GM12878 (cell line): ENCODE measurements around the gene HAND1. TPM values are rescaled to one million over a fixed set of nuclear protein-coding genes. Genes with fewer than 3 reads are reported as not detected.

ENCODE experiments used
- ATAC-seq: fragments of 200-7000 bp; cut with Tn5 transposase; 3 replicates; pipeline ENCODE4 v1.9.1; 2020; ENCODE audit warnings: mild to moderate bottlenecking, moderate library complexity
- BruUV-seq: library from RNA; stranded (reverse); fragments of 400-500 nt; replicated peaks from 2 replicates; lab custom pipeline; 2021; lab: Mats Ljungman, UMichigan
- CTCF ChIA-PET: fragments of 300-600 bp; sonication (Branson Sonifier 250); formaldehyde crosslinking; extraction: SDS; loops from one replicate; lab custom pipeline; 2021; ENCODE audit warnings: inconsistent platforms; lab: Yijun Ruan, JAX
- POLR2A ChIA-PET: fragments of 350-600 bp; formaldehyde crosslinking; extraction: SDS; loops from one replicate; lab custom pipeline; 2021; ENCODE audit warnings: inconsistent platforms; lab: Charles Lee
- RAD21 ChIA-PET: fragments of 300-600 bp; sonication (Branson Sonifier 250); formaldehyde crosslinking; loops from one replicate; lab custom pipeline; 2023; ENCODE audit warnings: antibody characterized with exemption; ENCODE audit not compliant: unreplicated experiment; lab: Charles Lee
- SMC1A ChIA-PET: fragments of 300-600 bp; sonication (Branson Sonifier 250); formaldehyde crosslinking; loops from one replicate; lab custom pipeline; 2023; ENCODE audit not compliant: unreplicated experiment, uncharacterized antibody; lab: Charles Lee
- DNase-seq: peaks from one replicate; pipeline ENCODE4 v3.0.0-alpha.2; 2011; ENCODE audit warnings: low read depth, low spot score
- FAIRE-seq: peaks from 3 replicates; lab custom pipeline; 2011; peaks lifted over from hg19 to GRCh38; lab: Jason Lieb, UNC
- H2AFZ ChIP-seq: 2 replicates; pipeline ENCODE4 v1.6.0; 2011; ENCODE audit warnings: low read depth, low read length, control low read depth; ENCODE audit not compliant: control insufficient read depth
- H3K27ac ChIP-seq: 2 replicates; pipeline ENCODE4 v1.5.1; 2011; ENCODE audit warnings: control low read depth; ENCODE audit not compliant: control insufficient read depth, insufficient read depth
- H3K27me3 ChIP-seq, 2 experiments: replicated peaks in 1 of 2; 2 replicates each; pipeline versions ENCODE4 v1.6.0 to v1.6.1; 2011; ENCODE audit warnings: low read length in 1 of 2; ENCODE audit not compliant: control insufficient read depth in 2 of 2, insufficient read depth in 2 of 2
- H3K36me3 ChIP-seq, 2 experiments: 2 replicates each; pipeline ENCODE4 v1.5.1; 2011; ENCODE audit warnings: low read length in 1 of 2; ENCODE audit not compliant: control insufficient read depth in 2 of 2, insufficient read depth in 2 of 2
- H3K4me1 ChIP-seq: 2 replicates; pipeline ENCODE4 v1.6.1; 2011; ENCODE audit warnings: mild to moderate bottlenecking, low read length, moderate library complexity, mixed read lengths; ENCODE audit not compliant: control insufficient read depth, insufficient read depth
- H3K4me2 ChIP-seq: 2 replicates; pipeline ENCODE4 v1.6.0; 2011; ENCODE audit warnings: control low read depth; ENCODE audit not compliant: control insufficient read depth, insufficient read depth
- H3K4me3 ChIP-seq: fragments of 200-600 bp; sonication (generic); 2 replicates; pipeline ENCODE4 v1.5.1; 2016
- H3K79me2 ChIP-seq: 2 replicates; pipeline ENCODE4 v1.6.0; 2011; ENCODE audit warnings: low read length; ENCODE audit not compliant: control insufficient read depth, insufficient read depth
- H3K9ac ChIP-seq: 2 replicates; pipeline ENCODE4 v1.8.0; 2011; ENCODE audit warnings: low read length, control low read depth, mixed read lengths; ENCODE audit not compliant: control insufficient read depth, insufficient read depth
- H3K9me3 ChIP-seq: replicated peaks from 3 replicates; pipeline ENCODE4 v1.5.1; 2011; ENCODE audit warnings: mild to moderate bottlenecking, low read length; ENCODE audit not compliant: control insufficient read depth, insufficient read depth
- H4K20me1 ChIP-seq: 2 replicates; pipeline ENCODE4 v1.6.0; 2011; ENCODE audit not compliant: control insufficient read depth, insufficient read depth
- E4F1 ChIP-seq: fragments of 450-650 bp; IDR thresholded peaks from 2 replicates; pipeline ENCODE4 v1.6.1; 2018; ENCODE audit warnings: borderline replicate concordance, mild to moderate bottlenecking; ENCODE audit not compliant: partially characterized antibody
- EGR1 ChIP-seq, 2 experiments: IDR thresholded peaks; 1 replicate in 1 of 2; 2 replicates in 1 of 2; pipeline ENCODE4 v1.6.1; 2011 to 2012; ENCODE audit warnings: low read depth in 2 of 2, low read length in 2 of 2, borderline replicate concordance in 1 of 2, mild to moderate bottlenecking in 1 of 2, moderate library complexity in 1 of 2
- EP300 ChIP-seq, 2 experiments: fragments of 150-350 bp in 1 of 2; IDR thresholded peaks; 2 replicates each; pipeline ENCODE4 v1.6.1; 2011 to 2012; ENCODE audit warnings: low read depth in 2 of 2, low read length in 2 of 2, borderline replicate concordance in 1 of 2, improper control_type of control experiment in 1 of 2, inconsistent platforms in 1 of 2; ENCODE audit not compliant: control insufficient read depth in 1 of 2
- ETV6 ChIP-seq, 2 experiments: fragments of 450-650 bp in 1 of 2; IDR thresholded peaks in 1 of 2; conservative IDR thresholded peaks in 1 of 2; 2 replicates each; pipeline ENCODE4 v1.6.1; 2014; ENCODE audit warnings: antibody characterized with exemption in 1 of 2, borderline replicate concordance in 1 of 2, low read depth in 1 of 2, mild to moderate bottlenecking in 1 of 2, moderate library complexity in 1 of 2
- HCFC1 ChIP-seq: fragments of 150-350 bp; IDR thresholded peaks from 2 replicates; pipeline ENCODE4 v1.6.1; 2014; ENCODE audit warnings: low read length
- HDAC2 ChIP-seq: fragments of 200-600 bp; sonication (generic); IDR thresholded peaks from 2 replicates; pipeline ENCODE4 v1.6.1; 2017
- HSF1 ChIP-seq: fragments of 150-350 bp; IDR thresholded peaks from 2 replicates; pipeline ENCODE4 v1.6.1; 2014; ENCODE audit warnings: mild to moderate bottlenecking, low read depth, low read length
- SP1 ChIP-seq: IDR thresholded peaks from one replicate; pipeline ENCODE4 v1.6.1; 2011; ENCODE audit warnings: low read depth, low read length
- SRF ChIP-seq, 2 experiments: IDR thresholded peaks; 2 replicates each; pipeline ENCODE4 v1.6.1; 2011; ENCODE audit warnings: low read depth in 2 of 2, low read length in 2 of 2, mild to moderate bottlenecking in 1 of 2, moderate library complexity in 1 of 2
- ZNF687 ChIP-seq: fragments of 450-650 bp; IDR thresholded peaks from 2 replicates; pipeline ENCODE4 v1.6.1; 2017; ENCODE audit warnings: mild to moderate bottlenecking, moderate library complexity
- WGBS: methylation state at CpG from one replicate; pipeline ENCODE4 v1.1.6; 2016; ENCODE audit warnings: low lambda C conversion rate; ENCODE audit not compliant: insufficient replicate concordance, insufficient coverage; ENCODE audit errors: missing lambda C conversion rate; 5-methylcytosine and 5-hydroxymethylcytosine counted together
- in situ Hi-C: fragments of 300-500 bp; cut with MboI; formaldehyde crosslinking; loops from 9 replicates; pipeline ENCODE4 v1.14.3; 2018; ENCODE audit warnings: mixed read lengths
- intact Hi-C: fragments of 100-400 bp; cut with micrococcal nuclease; formaldehyde crosslinking; loops from one replicate; pipeline ENCODE4 v1.14.2; 2022; ENCODE audit not compliant: unreplicated experiment
- polyA plus RNA-seq, 11 experiments: library from polyadenylated mRNA; depleted of rRNA in 4 of 11; unstranded in 6 of 11; stranded (reverse) in 5 of 11; fragments of >200 nt; fragmentation: Nextera tagmentation in 4 of 11; fragmentation: Illumina TruSeq in 1 of 11; extraction: Ambion mirVana in 4 of 11; extraction: Trizol in 1 of 11; gene quantifications; 1 replicate in 1 of 11; 2 replicates in 10 of 11; pipeline versions ENCODE4 v1.2.1 to v1.2.3, GENCODE V29; 2011 to 2016; ENCODE audit warnings: inconsistent platforms in 2 of 11, missing spikeins in 2 of 11, low read depth in 1 of 11
- total RNA-seq, 4 experiments: library from RNA; depleted of rRNA in 3 of 4; stranded (reverse); fragments of >200 nt in 3 of 4; fragmentation: Illumina TruSeq in 1 of 4; extraction: Trizol in 1 of 4; gene quantifications; 2 replicates each; pipeline versions ENCODE4 v1.2.1 to v1.2.3, GENCODE V29; 2013 to 2021

Gene HAND1
- total and polyA plus RNA-seq, 10 of the 15 experiments (the other 5 are each of a cell fraction or from before 2014, with no cell fraction given), result 0.06 to 0.41 (median 0.27) TPM; not detected in 4

GRCh38 chr5:154486427-154486866 lies 8.4 kb upstream of the HAND1 start:
- WGBS, result 84% methylated on average over 4 of the region's 4 CpGs
- Histone ChIP-seq H3K9me3 (no peaks in the 10 kb centered on the region; the same call in none of the 3 replicates), H3K36me3 (no peaks in the 10 kb centered on the region), H3K4me1 (peaks cover 22% of the 10 kb centered on the region), H3K79me2 (no peaks in the 10 kb centered on the region), H3K4me2 (no peak overlapping the region), H3K27me3 (peaks cover 16 to 25% of the 10 kb centered on the region in 2 experiments), H2AFZ (no peak overlapping the region), H4K20me1 (no peaks in the 10 kb centered on the region), H3K9ac (no peak overlapping the region), H3K27ac (no peak overlapping the region), H3K4me3 (no peak overlapping the region)
- no peak; the same call in 2 of the 3 replicates for ATAC-seq
- CTCF ChIA-PET, result interaction anchor here (0.9 to 2.6 kb wide), 7 partner anchors 10 to 511 kb away, joined by 3 to 10 read pairs (median 4); no protein-coding TSS in a partner anchor
- no TSS peak for BruUV-seq
- intact Hi-C loops, result no loop called here
- FAIRE-seq, result peak; percentile 49
- POLR2A ChIA-PET, result interaction anchor here (0.5 kb wide), 1 partner anchor 191 kb away, joined by 3 read pairs; no protein-coding TSS in a partner anchor
- DNase-seq, result no peak
- RAD21 ChIA-PET, result interaction anchor here (0.6 to 2.1 kb wide), 5 partner anchors 17 to 123 kb away, joined by 3 to 10 read pairs (median 5); no protein-coding TSS in a partner anchor
- SMC1A ChIA-PET, result interaction anchor here (0.9 to 1.3 kb wide), 7 partner anchors 10 to 105 kb away, joined by 3 to 9 read pairs (median 4); no protein-coding TSS in a partner anchor
- in situ Hi-C loops, result no loop called here
- TF ChIP-seq HSF1 (no peak), ETV6 (conservative IDR thresholded peaks at IDR 0.05 in 1 of 2, IDR thresholded peaks at IDR 0.05 in 1 of 2; ENCODE audit: borderline replicate concordance in 1 of 2, low read depth in 1 of 2) (no peak), SP1 (no peak), SRF (IDR thresholded peaks at IDR 0.05; ENCODE audit: low read depth in 2 of 2, low read length in 2 of 2) (no peak), HDAC2 (no peak), E4F1 (no peak), HCFC1 (no peak), EGR1 (IDR thresholded peaks at IDR 0.05; ENCODE audit: borderline replicate concordance in 1 of 2, low read depth in 2 of 2, low read length in 2 of 2) (no peak), EP300 (IDR thresholded peaks at IDR 0.05; ENCODE audit: borderline replicate concordance in 1 of 2, control insufficient read depth in 1 of 2, low read depth in 2 of 2, low read length in 2 of 2) (no peak), ZNF687 (no peak)
